GM23248 (cell line): ENCODE results near the gene RSBN1L. TPM values are rescaled to one million over a fixed set of nuclear protein-coding genes. Genes with fewer than 3 reads are reported as not detected.
"Not testable (repeated sequence)": the region's sequence is repeated elsewhere in the genome, so short reads cannot be mapped to it uniquely, and the experiment has no call there.

Experiments used
- DNase-seq: peaks from one replicate; pipeline ENCODE4 v3.0.0-alpha.2; 2015
- H2AFZ ChIP-seq: fragments of 200-600 bp; sonication (generic); 2 replicates; pipeline ENCODE4 v1.6.1; 2016; ENCODE audit warnings: antibody characterized with exemption
- H3F3A ChIP-seq: fragments of 200-600 bp; sonication (generic); 2 replicates; pipeline ENCODE4 v1.6.1; 2016; ENCODE audit warnings: mild to moderate bottlenecking, antibody characterized with exemption, mixed run types; ENCODE audit not compliant: insufficient read depth
- H3K27ac ChIP-seq: fragments of 200-600 bp; sonication (generic); 2 replicates; pipeline ENCODE4 v1.5.1; 2016; ENCODE audit warnings: mild to moderate bottlenecking
- H3K27me3 ChIP-seq: fragments of 200-600 bp; sonication (generic); replicated peaks from 2 replicates; pipeline ENCODE4 v1.6.1; 2016; ENCODE audit warnings: mild to moderate bottlenecking; ENCODE audit not compliant: insufficient read depth
- H3K36me3 ChIP-seq: fragments of 200-600 bp; sonication (generic); 2 replicates; pipeline ENCODE4 v1.6.1; 2016; ENCODE audit warnings: low read depth, mild to moderate bottlenecking
- H3K4me1 ChIP-seq: fragments of 200-600 bp; sonication (generic); 2 replicates; pipeline ENCODE4 v1.6.1; 2016; ENCODE audit warnings: mild to moderate bottlenecking; ENCODE audit not compliant: insufficient read depth
- H3K4me2 ChIP-seq: fragments of 200-600 bp; sonication (generic); one replicate; pipeline ENCODE4 v1.6.1; 2016; ENCODE audit warnings: mild to moderate bottlenecking; ENCODE audit not compliant: unreplicated experiment
- H3K4me3 ChIP-seq: fragments of 200-600 bp; sonication (generic); 2 replicates; pipeline ENCODE4 v1.5.1; 2016; ENCODE audit warnings: mild to moderate bottlenecking
- H3K79me2 ChIP-seq: fragments of 200-600 bp; sonication (generic); 2 replicates; pipeline ENCODE4 v1.6.1; 2016; ENCODE audit warnings: mild to moderate bottlenecking; ENCODE audit not compliant: insufficient read depth
- H3K9ac ChIP-seq: fragments of 200-600 bp; sonication (generic); 2 replicates; pipeline ENCODE4 v1.6.1; 2016; ENCODE audit warnings: mild to moderate bottlenecking
- H3K9me2 ChIP-seq: fragments of 200-600 bp; sonication (generic); 2 replicates; pipeline ENCODE4 v1.6.1; 2016; ENCODE audit warnings: mixed run types, mild to moderate bottlenecking, moderate library complexity; ENCODE audit not compliant: insufficient read depth
- H3K9me3 ChIP-seq: fragments of 200-600 bp; sonication (generic); one replicate; pipeline ENCODE4 v1.6.1; 2017; ENCODE audit warnings: low read depth
- H4K20me1 ChIP-seq: fragments of 200-600 bp; sonication (generic); 2 replicates; pipeline ENCODE4 v1.6.0; 2016; ENCODE audit not compliant: insufficient read depth
- EZH2 ChIP-seq: fragments of 200-600 bp; sonication (generic); IDR thresholded peaks from 2 replicates; pipeline ENCODE4 v1.6.1; 2018; ENCODE audit warnings: antibody characterized with exemption, mild to moderate bottlenecking; ENCODE audit not compliant: insufficient read depth, poor library complexity, severe bottlenecking
- EZH2phosphoT487 ChIP-seq: fragments of 200-600 bp; sonication (generic); IDR thresholded peaks from 2 replicates; pipeline ENCODE4 v1.6.1; 2018; ENCODE audit warnings: antibody characterized with exemption, moderate library complexity, mild to moderate bottlenecking, low read depth; ENCODE audit not compliant: insufficient read depth
- WGBS, 2 experiments: methylation state at CpG; one replicate each; pipeline ENCODE4 v1.1.6; 2015 to 2017; ENCODE audit warnings: low lambda C conversion rate in 2 of 2, low coverage in 1 of 2; ENCODE audit errors: missing lambda C conversion rate in 2 of 2; 5-methylcytosine and 5-hydroxymethylcytosine counted together
- in situ Hi-C: fragments of 300-500 bp; cut with MboI; formaldehyde crosslinking; loops from 2 replicates; pipeline ENCODE4 v1.15.0; 2020
- polyA plus RNA-seq: library from polyadenylated mRNA; unstranded; fragments of >200 nt; fragmentation: Nextera tagmentation; extraction: Ambion mirVana; gene quantifications from 2 replicates; pipeline ENCODE4 v1.2.1, GENCODE V29; 2016
- total RNA-seq: library from RNA; depleted of rRNA; stranded (reverse); fragments of >200 nt; shearing (Covaris generic); gene quantifications from 2 replicates; pipeline ENCODE4 v1.2.3, GENCODE V29; 2014

The RSBN1L gene
- total and polyA plus RNA-seq, 2 experiments from 2014 or later, result 2.5 to 13.3 TPM

- Histone ChIP-seq H3K27me3 (no peaks in the 10 kb centered on the region), H3K4me1 (no peaks in the 10 kb centered on the region), H3K4me2 (no peak overlapping the region), H3K4me3 (no peak overlapping the region), H4K20me1 (0 out of 2 replicates have a peak, but pooled peaks cover 4% of the 10 kb centered on the region), H3K27ac (no peak overlapping the region), H3K9ac (no peak overlapping the region), H3K9me3 (no peaks in the 10 kb centered on the region), H3K79me2 (peaks cover 100% of the 10 kb centered on the region), H3F3A (no peaks in the 10 kb centered on the region), H3K36me3 (no peaks in the 10 kb centered on the region), H3K9me2 (no peaks in the 10 kb centered on the region), H2AFZ (no peak overlapping the region)
- TF ChIP-seq EZH2phosphoT487 (no peak), EZH2 (no peak)
- DNase-seq, result no peak
- in situ Hi-C loops, result no loop called here
- 100% methylated on average over 2 to 3 of the region's 3 CpGs for WGBS, 2 experiments
These were observed 20.5 kb downstream of the RSBN1L start for GRCh38 chr7:77716804-77717203.

DNA sequence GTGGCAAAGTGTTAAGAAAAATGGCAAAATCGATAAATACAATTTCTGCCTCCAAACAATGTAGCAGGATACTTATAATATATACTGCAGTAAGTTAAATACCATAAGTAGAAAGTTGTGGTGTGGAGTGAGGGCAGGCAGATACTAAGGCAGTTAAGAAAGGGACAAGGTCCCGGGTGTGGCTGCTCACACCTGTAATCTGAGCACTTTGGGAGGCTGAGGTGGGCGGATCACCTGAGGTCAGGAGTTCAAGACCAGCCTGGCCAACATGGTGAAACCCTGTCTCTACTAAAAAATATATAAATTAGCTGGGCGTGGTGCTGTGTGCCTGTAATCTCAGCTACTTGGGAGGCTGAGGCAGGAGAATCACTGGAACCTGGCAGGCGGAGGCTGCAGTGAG is 21.3 kb downstream of the RSBN1L start:
- H3K9me3 ChIP-seq, H3K9ac ChIP-seq, H3K4me3 ChIP-seq, H3K27ac ChIP-seq, H3K4me1 ChIP-seq, H3F3A ChIP-seq, in situ Hi-C loops, H3K36me3 ChIP-seq, DNase-seq, H4K20me1 ChIP-seq, H3K9me2 ChIP-seq, H2AFZ ChIP-seq, H3K4me2 ChIP-seq, H3K27me3 ChIP-seq: not testable (repeated sequence)
- 95 to 96% methylated on average over 5 of the region's 5 CpGs for WGBS, 2 experiments
- peaks cover 100% of the 10 kb centered on the region for H3K79me2 ChIP-seq

GRCh38 chr7:77727527-77727926 is 31.3 kb downstream of the RSBN1L start:
- no peaks in the 10 kb centered on the region for H3K36me3 ChIP-seq
- TF ChIP-seq EZH2, result no peak
- TF ChIP-seq EZH2phosphoT487, result no peak
- H4K20me1 ChIP-seq, result peaks cover 12% of the 10 kb centered on the region; the same call in 1 of the 2 replicates
- peaks cover 25% of the 10 kb centered on the region for H3K4me1 ChIP-seq
- DNase-seq, result no peak
- H3K9ac ChIP-seq, result peak overlapping the region; percentile 48; the same call in 1 of the 2 replicates
- in situ Hi-C loops, result no loop called here
- no peak overlapping the region for H2AFZ ChIP-seq
- WGBS, 2 experiments, result 96 to 98% methylated on average over 3 of the region's 3 CpGs
- peaks cover 100% of the 10 kb centered on the region for H3K79me2 ChIP-seq
- H3K27me3 ChIP-seq, result no peaks in the 10 kb centered on the region
- peaks cover 18% of the 10 kb centered on the region for H3F3A ChIP-seq
- no peaks in the 10 kb centered on the region for H3K9me2 ChIP-seq
- no peak overlapping the region for H3K4me2 ChIP-seq
- no peaks in the 10 kb centered on the region for H3K9me3 ChIP-seq
- no peak overlapping the region for H3K4me3 ChIP-seq
- H3K27ac ChIP-seq, result peak overlapping the region; percentile 53; the same call in 1 of the 2 replicates

GRCh38 chr7:77727936-77728701 is 31.9 kb downstream of the RSBN1L start:
- H3K79me2 ChIP-seq, result peaks cover 100% of the 10 kb centered on the region
- H3K27ac ChIP-seq, result peak overlapping the region; percentile 53
- TF ChIP-seq EZH2 (no peak), EZH2phosphoT487 (no peak)
- H3K4me2 ChIP-seq, result peak overlapping the region; percentile 47
- H3K4me3 ChIP-seq, result peak overlapping the region; percentile 19
- H4K20me1 ChIP-seq, result peaks cover 9% of the 10 kb centered on the region; the same call in 1 of the 2 replicates
- H3K4me1 ChIP-seq, result peaks cover 25% of the 10 kb centered on the region
- H3F3A ChIP-seq, result peaks cover 18% of the 10 kb centered on the region
- peak; percentile 67 for DNase-seq
- 0 out of 2 replicates have a peak overlapping the region, but pooled peaks have one; percentile 8 for H2AFZ ChIP-seq
- no peaks in the 10 kb centered on the region for H3K27me3 ChIP-seq
- H3K9ac ChIP-seq, result peak overlapping the region; percentile 48
- no peaks in the 10 kb centered on the region for H3K9me3 ChIP-seq
- in situ Hi-C loops, result no loop called here
- H3K9me2 ChIP-seq, result no peaks in the 10 kb centered on the region
- no peaks in the 10 kb centered on the region for H3K36me3 ChIP-seq
- 14 to 15% methylated on average over 8 of the region's 8 CpGs for WGBS, 2 experiments
